SK-N-SH treated with all-trans-retinoic acid at 6 μM for 48 hours (cell line): ENCODE results near the gene C1orf105.

Experiments
- ARNTL ChIP-seq: fragments of 450-650 bp; formaldehyde crosslinking; IDR thresholded peaks from 2 replicates; pipeline ENCODE4 v1.5.0; 2020; ENCODE audit warnings: low read depth, mild to moderate bottlenecking, moderate library complexity, borderline replicate concordance
- BACH2 ChIP-seq: fragments of 250-450 bp; sonication (Bioruptor Pico); IDR thresholded peaks from 2 replicates; pipeline ENCODE4 v1.9.0; 2021; ENCODE audit warnings: mild to moderate bottlenecking, borderline replicate concordance
- RARB ChIP-seq: fragments of 250-450 bp; sonication (Bioruptor Pico); IDR thresholded peaks from 2 replicates; pipeline ENCODE4 v1.8.0; 2021; ENCODE audit warnings: mild to moderate bottlenecking, moderate library complexity
- TCF4 ChIP-seq: fragments of 250-450 bp; sonication (Bioruptor Pico); IDR thresholded peaks from 2 replicates; pipeline ENCODE4 v1.8.0; 2021; ENCODE audit warnings: mild to moderate bottlenecking, moderate library complexity, borderline replicate concordance
- TF ChIP-seq, protein P1 (sequence below): fragments of 250-450 bp; sonication (Bioruptor Pico); IDR thresholded peaks from 2 replicates; pipeline ENCODE4 v1.8.0; 2020; ENCODE audit warnings: mild to moderate bottlenecking, moderate library complexity, borderline replicate concordance
- TF ChIP-seq, protein P2 (sequence below): fragments of 250-450 bp; sonication (Bioruptor Pico); IDR thresholded peaks from 2 replicates; pipeline ENCODE4 v1.5.1; 2021; ENCODE audit warnings: mild to moderate bottlenecking, moderate library complexity

DNA sequence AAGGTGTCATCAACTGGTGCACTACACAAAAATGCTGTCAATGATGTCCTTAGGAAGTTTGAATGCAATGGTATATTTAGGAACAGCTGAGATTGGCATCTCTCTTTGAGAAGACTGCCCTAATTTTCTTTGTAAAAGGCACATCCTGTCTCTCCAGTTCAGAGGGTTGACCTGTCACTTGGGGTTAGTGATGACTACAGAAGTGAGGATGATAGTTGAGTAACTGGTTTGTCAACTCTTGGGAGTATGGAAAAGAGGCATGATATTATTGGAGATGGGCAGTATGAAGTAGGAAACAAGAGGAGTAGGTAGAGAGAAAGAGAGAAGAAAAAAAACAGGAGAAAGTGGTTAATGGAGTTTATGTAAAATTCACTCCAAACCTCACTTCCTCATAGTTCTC lies 63.8 kb downstream of the C1orf105 start:
- TF ChIP-seq, protein P1, sequence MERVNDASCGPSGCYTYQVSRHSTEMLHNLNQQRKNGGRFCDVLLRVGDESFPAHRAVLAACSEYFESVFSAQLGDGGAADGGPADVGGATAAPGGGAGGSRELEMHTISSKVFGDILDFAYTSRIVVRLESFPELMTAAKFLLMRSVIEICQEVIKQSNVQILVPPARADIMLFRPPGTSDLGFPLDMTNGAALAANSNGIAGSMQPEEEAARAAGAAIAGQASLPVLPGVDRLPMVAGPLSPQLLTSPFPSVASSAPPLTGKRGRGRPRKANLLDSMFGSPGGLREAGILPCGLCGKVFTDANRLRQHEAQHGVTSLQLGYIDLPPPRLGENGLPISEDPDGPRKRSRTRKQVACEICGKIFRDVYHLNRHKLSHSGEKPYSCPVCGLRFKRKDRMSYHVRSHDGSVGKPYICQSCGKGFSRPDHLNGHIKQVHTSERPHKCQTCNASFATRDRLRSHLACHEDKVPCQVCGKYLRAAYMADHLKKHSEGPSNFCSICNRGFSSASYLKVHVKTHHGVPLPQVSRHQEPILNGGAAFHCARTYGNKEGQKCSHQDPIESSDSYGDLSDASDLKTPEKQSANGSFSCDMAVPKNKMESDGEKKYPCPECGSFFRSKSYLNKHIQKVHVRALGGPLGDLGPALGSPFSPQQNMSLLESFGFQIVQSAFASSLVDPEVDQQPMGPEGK (CRISPR knock-in tag) = no peak
- TF ChIP-seq, protein P2, sequence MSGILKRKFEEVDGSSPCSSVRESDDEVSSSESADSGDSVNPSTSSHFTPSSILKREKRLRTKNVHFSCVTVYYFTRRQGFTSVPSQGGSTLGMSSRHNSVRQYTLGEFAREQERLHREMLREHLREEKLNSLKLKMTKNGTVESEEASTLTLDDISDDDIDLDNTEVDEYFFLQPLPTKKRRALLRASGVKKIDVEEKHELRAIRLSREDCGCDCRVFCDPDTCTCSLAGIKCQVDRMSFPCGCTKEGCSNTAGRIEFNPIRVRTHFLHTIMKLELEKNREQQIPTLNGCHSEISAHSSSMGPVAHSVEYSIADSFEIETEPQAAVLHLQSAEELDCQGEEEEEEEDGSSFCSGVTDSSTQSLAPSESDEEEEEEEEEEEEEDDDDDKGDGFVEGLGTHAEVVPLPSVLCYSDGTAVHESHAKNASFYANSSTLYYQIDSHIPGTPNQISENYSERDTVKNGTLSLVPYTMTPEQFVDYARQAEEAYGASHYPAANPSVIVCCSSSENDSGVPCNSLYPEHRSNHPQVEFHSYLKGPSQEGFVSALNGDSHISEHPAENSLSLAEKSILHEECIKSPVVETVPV (CRISPR knock-in tag) = no peak
- TF ChIP-seq TCF4 (CRISPR knock-in tag) (no peak), RARB (CRISPR knock-in tag) (no peak), BACH2 (CRISPR knock-in tag) (no peak), ARNTL (CRISPR knock-in tag) (no peak)
